OCI-LY1 (cell line): ENCODE measurements around the gene HOXD9.

Experiments
- EZH2 ChIP-seq: fragments of 200-600 bp; sonication (generic), shearing (Covaris generic); IDR thresholded peaks from 2 replicates; pipeline ENCODE4 v1.8.0; 2017; ENCODE audit warnings: borderline replicate concordance, mixed run types, mild to moderate bottlenecking, antibody characterized with exemption, low read length, moderate library complexity, mixed read lengths
- TF ChIP-seq, protein P1 (sequence below): fragments of 200-600 bp; sonication (generic), shearing (Covaris generic); IDR thresholded peaks from 2 replicates; pipeline ENCODE4 v1.5.1; 2017; ENCODE audit warnings: mild to moderate bottlenecking, antibody characterized with exemption, low read length, moderate library complexity, mixed read lengths

- TF ChIP-seq, protein P1, sequence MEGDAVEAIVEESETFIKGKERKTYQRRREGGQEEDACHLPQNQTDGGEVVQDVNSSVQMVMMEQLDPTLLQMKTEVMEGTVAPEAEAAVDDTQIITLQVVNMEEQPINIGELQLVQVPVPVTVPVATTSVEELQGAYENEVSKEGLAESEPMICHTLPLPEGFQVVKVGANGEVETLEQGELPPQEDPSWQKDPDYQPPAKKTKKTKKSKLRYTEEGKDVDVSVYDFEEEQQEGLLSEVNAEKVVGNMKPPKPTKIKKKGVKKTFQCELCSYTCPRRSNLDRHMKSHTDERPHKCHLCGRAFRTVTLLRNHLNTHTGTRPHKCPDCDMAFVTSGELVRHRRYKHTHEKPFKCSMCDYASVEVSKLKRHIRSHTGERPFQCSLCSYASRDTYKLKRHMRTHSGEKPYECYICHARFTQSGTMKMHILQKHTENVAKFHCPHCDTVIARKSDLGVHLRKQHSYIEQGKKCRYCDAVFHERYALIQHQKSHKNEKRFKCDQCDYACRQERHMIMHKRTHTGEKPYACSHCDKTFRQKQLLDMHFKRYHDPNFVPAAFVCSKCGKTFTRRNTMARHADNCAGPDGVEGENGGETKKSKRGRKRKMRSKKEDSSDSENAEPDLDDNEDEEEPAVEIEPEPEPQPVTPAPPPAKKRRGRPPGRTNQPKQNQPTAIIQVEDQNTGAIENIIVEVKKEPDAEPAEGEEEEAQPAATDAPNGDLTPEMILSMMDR, result no peak
- TF ChIP-seq EZH2, result no peak
Observed at GRCh38 chr2:176166272-176166671, 43.8 kb downstream of the HOXD9 start.
